NT2/D1 (cell line): ENCODE results near the gene YBX2.

Experiments used
- YY1 ChIP-seq: IDR thresholded peaks from 2 replicates; pipeline ENCODE4 v1.6.1; 2011; ENCODE audit not compliant: insufficient read length, insufficient read depth
- ZNF274 ChIP-seq: IDR thresholded peaks from 2 replicates; pipeline ENCODE4 v1.6.1; 2011; ENCODE audit warnings: mild to moderate bottlenecking, low read depth, low read length

DNA sequence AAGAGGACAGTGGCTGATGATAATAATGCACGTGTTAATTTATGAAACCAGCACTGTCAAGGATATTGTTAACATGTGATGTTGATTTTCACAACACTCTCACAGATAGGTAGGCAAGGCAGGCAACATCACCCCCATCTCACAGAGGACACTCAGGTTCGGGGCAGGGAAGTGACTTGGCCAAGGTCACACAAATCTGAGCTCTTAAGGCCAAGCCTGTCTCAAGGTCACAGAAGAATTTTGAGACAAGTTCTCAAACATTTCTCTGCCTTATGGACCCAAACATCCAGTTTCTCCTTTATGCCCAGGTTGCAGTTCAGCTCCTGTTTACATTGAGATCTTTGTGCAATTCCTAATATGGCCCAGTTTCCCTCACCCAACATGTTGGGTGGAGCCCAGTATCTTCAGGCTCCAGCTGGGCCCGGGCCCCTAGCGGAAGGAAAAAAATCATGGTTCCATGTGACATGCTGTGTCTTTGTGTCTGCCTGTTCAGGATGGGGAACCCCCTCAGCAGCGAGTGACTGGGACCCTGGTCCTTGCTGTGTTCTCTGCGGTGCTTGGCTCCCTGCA is 11.6 kb downstream of the YBX2 start:
- no peak for TF ChIP-seq YY1
- no peak for TF ChIP-seq ZNF274
